ENCODE results near the gene SLC22A1. TPM values are rescaled to one million over a fixed set of nuclear protein-coding genes. Genes with fewer than 3 reads are reported as not detected.

SLC22A1 gene
- total and polyA plus RNA-seq, 10 of the 15 experiments (the other 5 are each of a cell fraction or from before 2014, with no cell fraction given): 0.09 to 0.28 (median 0.15) TPM; not detected in 3

GRCh38 chr6:160156842-160157241, 35.2 kb downstream of the SLC22A1 start:
- no peaks in the 10 kb centered on the region for H4K20me1 ChIP-seq (ENCODE audit: control insufficient read depth, insufficient read depth)
- H2AFZ ChIP-seq (ENCODE audit: control insufficient read depth, low read depth, low read length): no peak overlapping the region
- ChIA-PET POLR2A (no interaction called here), RAD21 (ENCODE audit: unreplicated experiment) (no interaction called here), SMC1A (ENCODE audit: uncharacterized antibody, unreplicated experiment) (no interaction called here), CTCF (no interaction called here)
- in situ Hi-C loops (cut with MboI) (no loop called here), intact Hi-C loops (cut with micrococcal nuclease; ENCODE audit: unreplicated experiment) (no loop called here)
- H3K9me3 ChIP-seq (replicated peaks; ENCODE audit: control insufficient read depth, insufficient read depth, low read length): no peaks in the 10 kb centered on the region
- no peaks in the 10 kb centered on the region for H3K79me2 ChIP-seq (ENCODE audit: control insufficient read depth, insufficient read depth, low read length)
- no peaks in the 10 kb centered on the region for H3K4me1 ChIP-seq (ENCODE audit: control insufficient read depth, insufficient read depth, low read length)
- ATAC-seq: no peak
- no TSS peak for BruUV-seq (replicated peaks)
- no peak for FAIRE-seq
- H3K27me3 ChIP-seq (replicated peaks in 1 of 2; ENCODE audit: control insufficient read depth in 2 of 2, insufficient read depth in 2 of 2, low read length in 1 of 2): no peaks in the 10 kb centered on the region
- H3K9ac ChIP-seq (ENCODE audit: control insufficient read depth, insufficient read depth, low read length): no peak overlapping the region
- H3K27ac ChIP-seq (ENCODE audit: control insufficient read depth, insufficient read depth): no peak overlapping the region
- DNase-seq (ENCODE audit: low read depth, low spot score): no peak
- 0% methylated on average over 1 of the region's 1 CpG for WGBS (ENCODE audit: insufficient coverage, insufficient replicate concordance, low lambda C conversion rate, missing lambda C conversion rate)
- H3K4me3 ChIP-seq: no peak overlapping the region
- H3K36me3 ChIP-seq (ENCODE audit: control insufficient read depth in 2 of 2, insufficient read depth in 2 of 2, low read length in 1 of 2): no peaks in the 10 kb centered on the region
- TF ChIP-seq ZNF217 (IDR thresholded peaks at IDR 0.05) (no peak), NFXL1 (IDR thresholded peaks at IDR 0.05; ENCODE audit: borderline replicate concordance) (no peak), SP1 (IDR thresholded peaks at IDR 0.05; ENCODE audit: low read depth, low read length) (no peak), HDAC6 (IDR thresholded peaks at IDR 0.05; ENCODE audit: unreplicated experiment) (no peak), E2F8 (IDR thresholded peaks at IDR 0.05; ENCODE audit: low read depth, partially characterized antibody) (no peak), PBX3 (IDR thresholded peaks at IDR 0.05; ENCODE audit: insufficient replicate concordance, low read depth, low read length) (no peak), TAF1 (IDR thresholded peaks at IDR 0.05; ENCODE audit: borderline replicate concordance, low read depth, low read length) (no peak), BHLHE40 (IDR thresholded peaks at IDR 0.05; ENCODE audit: borderline replicate concordance in 1 of 2, low read depth in 2 of 2, low read length in 1 of 2) (no peak), RBBP5 (conservative IDR thresholded peaks at IDR 0.05) (no peak), POLR2AphosphoS2 (IDR thresholded peaks at IDR 0.05; ENCODE audit: low read depth, low read length) (no peak), PAX5 (IDR thresholded peaks at IDR 0.05; ENCODE audit: borderline replicate concordance, low read depth, low read length) (no peak)
- no peak overlapping the region for H3K4me2 ChIP-seq (ENCODE audit: control insufficient read depth, insufficient read depth)

Measured in GM12878 (cell line).